Measurements from ENCODE around the gene E2F3. TPM values are rescaled to one million over a fixed set of nuclear protein-coding genes. Genes with fewer than 3 reads are reported as not detected.
A peak's percentile ranks its signal among the peaks of the same experiment; 100 is the strongest.
"Not testable (repeated sequence)": the region's sequence is repeated elsewhere in the genome, so short reads cannot be mapped to it uniquely, and the experiment has no call there.

Gene E2F3
- total RNA-seq, 6 experiments from 2014 or later: 16.3 to 18.5 (median 17.3) TPM

DNA sequence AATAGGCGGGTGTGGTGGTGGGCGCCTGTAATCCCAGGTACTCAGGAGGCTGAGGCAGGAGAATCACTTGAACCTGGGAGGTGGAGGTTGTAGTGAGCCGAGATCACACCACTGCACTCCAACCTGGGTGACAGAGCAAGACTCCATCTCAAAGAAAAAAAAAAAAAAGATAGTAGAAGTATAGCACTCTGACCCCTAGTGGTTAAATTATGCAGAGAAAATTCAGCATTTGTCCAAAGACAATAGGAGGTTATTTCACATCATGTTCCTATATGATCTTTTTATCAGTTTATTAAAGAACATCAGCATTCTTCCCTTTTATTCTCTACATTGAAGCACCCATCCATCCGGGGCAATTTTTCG, 127.4 kb downstream of the E2F3 start:
- H3K27ac Mint-ChIP-seq; H3K4me3 Mint-ChIP-seq; H3K9me3 Mint-ChIP-seq; H3K27me3 Mint-ChIP-seq (ENCODE audit: insufficient read depth); H3K36me3 Mint-ChIP-seq (ENCODE audit: low read depth): not testable (repeated sequence)
- peaks cover 16% of the 10 kb centered on the region for H3K4me1 Mint-ChIP-seq (ENCODE audit: low read depth)
- peak; percentile 39 for DNase-seq
- TF ChIP-seq, protein P1, sequence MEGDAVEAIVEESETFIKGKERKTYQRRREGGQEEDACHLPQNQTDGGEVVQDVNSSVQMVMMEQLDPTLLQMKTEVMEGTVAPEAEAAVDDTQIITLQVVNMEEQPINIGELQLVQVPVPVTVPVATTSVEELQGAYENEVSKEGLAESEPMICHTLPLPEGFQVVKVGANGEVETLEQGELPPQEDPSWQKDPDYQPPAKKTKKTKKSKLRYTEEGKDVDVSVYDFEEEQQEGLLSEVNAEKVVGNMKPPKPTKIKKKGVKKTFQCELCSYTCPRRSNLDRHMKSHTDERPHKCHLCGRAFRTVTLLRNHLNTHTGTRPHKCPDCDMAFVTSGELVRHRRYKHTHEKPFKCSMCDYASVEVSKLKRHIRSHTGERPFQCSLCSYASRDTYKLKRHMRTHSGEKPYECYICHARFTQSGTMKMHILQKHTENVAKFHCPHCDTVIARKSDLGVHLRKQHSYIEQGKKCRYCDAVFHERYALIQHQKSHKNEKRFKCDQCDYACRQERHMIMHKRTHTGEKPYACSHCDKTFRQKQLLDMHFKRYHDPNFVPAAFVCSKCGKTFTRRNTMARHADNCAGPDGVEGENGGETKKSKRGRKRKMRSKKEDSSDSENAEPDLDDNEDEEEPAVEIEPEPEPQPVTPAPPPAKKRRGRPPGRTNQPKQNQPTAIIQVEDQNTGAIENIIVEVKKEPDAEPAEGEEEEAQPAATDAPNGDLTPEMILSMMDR (IDR thresholded peaks at IDR 0.05): peak; percentile 85

DNA sequence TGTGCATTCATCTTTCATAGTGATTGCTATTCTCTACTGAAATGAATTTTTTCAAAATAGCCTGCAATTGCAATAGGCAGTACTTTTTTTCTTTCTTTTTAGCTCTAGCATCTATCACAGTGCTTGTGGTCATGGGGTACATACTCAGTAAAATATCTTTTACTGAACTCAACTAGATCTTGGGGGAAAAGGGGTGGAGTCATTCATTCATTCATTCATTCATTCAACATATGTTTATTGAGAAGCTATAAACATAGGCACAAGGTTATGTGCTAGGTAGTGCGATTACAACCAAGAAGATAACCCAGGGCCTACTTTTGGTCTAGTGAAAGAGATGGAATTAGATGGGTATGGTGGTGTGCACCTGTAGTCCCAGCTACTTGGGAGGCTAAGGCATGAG, 131.2 kb downstream of the E2F3 start:
- H3K27ac Mint-ChIP-seq: no peak overlapping the region
- no peaks in the 10 kb centered on the region; the same call in 1 of the 2 replicates for H3K27me3 Mint-ChIP-seq (ENCODE audit: insufficient read depth)
- peaks cover 34% of the 10 kb centered on the region for H3K4me1 Mint-ChIP-seq (ENCODE audit: low read depth)
- H3K9me3 Mint-ChIP-seq: no peaks in the 10 kb centered on the region
- peaks cover 5% of the 10 kb centered on the region; the same call in 1 of the 2 replicates for H3K36me3 Mint-ChIP-seq (ENCODE audit: low read depth)
- DNase-seq: no peak
- TF ChIP-seq, protein P1 (IDR thresholded peaks at IDR 0.05): no peak
- H3K4me3 Mint-ChIP-seq: no peak overlapping the region

DNA sequence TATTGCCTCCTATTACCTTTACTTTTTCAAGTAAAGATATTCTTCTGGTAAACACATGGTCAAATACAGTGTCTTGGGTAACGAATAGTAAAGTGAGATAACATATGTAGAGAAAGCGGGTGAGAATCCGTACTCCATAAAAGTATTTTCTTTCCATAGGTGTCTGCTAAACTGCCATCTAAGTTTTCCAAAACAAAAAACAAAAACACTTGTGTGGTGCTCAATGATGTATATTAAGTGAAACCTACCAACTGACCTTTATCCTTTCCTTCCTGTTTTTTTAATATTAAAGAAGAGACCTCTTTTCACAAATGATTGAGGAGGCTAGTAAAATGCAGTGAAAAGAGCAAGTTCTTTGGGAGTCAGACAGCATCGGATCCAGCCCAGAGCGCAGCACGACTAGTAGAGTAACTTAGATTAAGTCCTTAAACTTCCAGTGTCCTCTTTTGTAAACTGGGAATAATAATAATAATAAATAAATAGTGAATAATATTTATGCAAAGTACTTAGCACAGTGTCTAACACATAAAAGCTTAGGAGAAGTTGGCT, 132.1 kb downstream of the E2F3 start:
- no peak for DNase-seq
- Mint-ChIP-seq H3K27me3 (ENCODE audit: insufficient read depth) (no peaks in the 10 kb centered on the region; the same call in 1 of the 2 replicates), H3K4me1 (ENCODE audit: low read depth) (peaks cover 26% of the 10 kb centered on the region), H3K27ac (peak overlapping the region; percentile 69), H3K36me3 (ENCODE audit: low read depth) (peaks cover 5% of the 10 kb centered on the region; the same call in 1 of the 2 replicates), H3K4me3 (peak overlapping the region; percentile 99), H3K9me3 (no peaks in the 10 kb centered on the region)
- TF ChIP-seq, protein P1 (IDR thresholded peaks at IDR 0.05): no peak

DNA sequence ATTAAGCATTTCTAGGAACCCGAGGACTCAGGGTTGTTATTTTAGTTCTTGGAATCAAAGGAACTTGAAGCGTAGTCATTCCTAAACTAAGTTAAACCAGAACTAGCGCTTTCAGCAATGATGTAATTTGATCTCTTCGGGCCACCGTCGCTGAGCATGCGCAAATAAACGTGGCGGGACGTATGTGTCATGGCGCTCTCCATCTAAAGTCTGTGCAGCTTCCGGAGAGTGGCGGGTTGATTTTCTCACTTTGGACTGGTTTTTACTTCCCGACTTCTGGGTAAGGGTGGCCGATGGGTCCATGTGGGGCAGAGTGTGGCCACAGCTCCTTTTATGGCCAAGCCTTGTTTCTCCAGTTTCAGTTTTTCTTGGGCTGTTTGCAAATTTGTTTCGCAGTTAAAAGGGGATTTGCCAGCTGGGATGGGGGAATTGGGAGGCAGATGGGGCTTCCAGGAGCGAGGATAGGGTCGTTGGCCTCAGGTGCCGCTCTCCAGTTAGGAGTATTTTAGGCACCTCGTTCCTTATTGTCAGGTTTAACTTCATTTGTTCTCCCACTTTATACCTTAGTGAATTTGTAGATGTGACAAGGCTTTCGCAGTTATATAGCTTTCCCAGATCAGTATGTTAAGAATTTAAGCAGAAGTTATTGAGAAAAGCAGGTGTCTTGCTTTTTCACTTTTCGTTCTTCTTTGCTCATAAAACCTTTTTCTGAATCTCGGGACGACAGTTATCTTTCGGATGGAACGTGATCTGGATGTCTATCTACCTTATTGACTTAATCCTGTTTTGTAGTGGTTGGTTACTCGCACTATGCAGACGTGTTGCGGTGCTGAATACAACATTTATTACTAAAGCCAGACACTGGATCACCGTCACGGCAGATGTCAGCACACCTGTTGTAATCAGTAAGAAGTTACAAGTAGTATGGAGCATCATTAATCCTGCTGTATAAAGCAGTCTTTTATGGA, 132.9 kb downstream of the E2F3 start, which contains the start of gene CDKAL1:
Gene CDKAL1 (plus strand): TSS at position 163 of the 968 bp plus-strand sequence. CDS start 11,894 bp downstream, outside the sequence.
- TF ChIP-seq, protein P1 (IDR thresholded peaks at IDR 0.05): no peak
- Mint-ChIP-seq H3K27me3 (ENCODE audit: insufficient read depth) (no peaks in the 10 kb centered on the region; the same call in 1 of the 2 replicates), H3K27ac (peak within 1 kb of the TSS; percentile 97), H3K4me1 (ENCODE audit: low read depth) (peaks cover 28% of the 10 kb centered on the region), H3K36me3 (ENCODE audit: low read depth) (peaks cover 5% of the 10 kb centered on the region; the same call in 1 of the 2 replicates), H3K9me3 (no peaks in the 10 kb centered on the region), H3K4me3 (peak within 1 kb of the TSS; percentile 99)
- DNase-seq: peak; percentile 92

DNA sequence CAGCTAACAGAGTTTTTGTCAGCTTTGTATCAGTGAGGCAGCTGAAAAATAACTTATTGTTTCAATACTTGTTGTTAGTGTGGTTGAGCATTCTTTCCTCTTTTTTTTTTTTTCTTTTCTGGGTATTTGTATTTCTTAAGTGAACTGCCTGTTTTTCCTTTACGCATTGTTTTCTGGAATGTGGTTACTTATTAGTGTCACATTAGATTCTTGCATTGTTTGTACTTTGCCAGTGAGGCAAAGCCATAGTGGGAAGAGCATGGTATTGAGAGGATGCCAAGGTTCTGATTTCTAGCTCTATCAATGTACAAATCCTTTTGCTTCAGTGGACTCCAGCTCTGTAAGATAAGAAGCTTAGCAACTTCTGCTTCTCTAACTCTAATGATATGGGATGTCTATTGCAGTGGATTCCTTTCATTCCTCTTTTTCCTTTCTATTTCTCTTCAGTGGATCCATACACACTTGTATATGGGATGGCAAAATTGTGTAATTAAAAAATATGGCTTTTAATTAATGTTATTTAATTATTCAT, 136.5 kb downstream of the E2F3 start:
- no peak overlapping the region for H3K4me3 Mint-ChIP-seq
- H3K4me1 Mint-ChIP-seq (ENCODE audit: low read depth): peaks cover 48% of the 10 kb centered on the region

More for the DNA sequence above, 136.5 kb downstream of the E2F3 start:
- H3K9me3 Mint-ChIP-seq: no peaks in the 10 kb centered on the region
- H3K27me3 Mint-ChIP-seq (ENCODE audit: insufficient read depth): no peaks in the 10 kb centered on the region; the same call in 1 of the 2 replicates
- DNase-seq: no peak
- peaks cover 10% of the 10 kb centered on the region; the same call in 1 of the 2 replicates for H3K36me3 Mint-ChIP-seq (ENCODE audit: low read depth)
- TF ChIP-seq, protein P1 (IDR thresholded peaks at IDR 0.05): no peak
- H3K27ac Mint-ChIP-seq: no peak overlapping the region
